GM21526 (cell line): ENCODE data around the gene ITPK1.

Experiments
- ATAC-seq: cut with Tn5 transposase; IDR thresholded peaks from one replicate; pipeline ENCODE4 v1.9.1; 2021; ENCODE audit warnings: moderate library complexity; ENCODE audit not compliant: unreplicated experiment, low FRiP score

The ITPK1 gene

DNA sequence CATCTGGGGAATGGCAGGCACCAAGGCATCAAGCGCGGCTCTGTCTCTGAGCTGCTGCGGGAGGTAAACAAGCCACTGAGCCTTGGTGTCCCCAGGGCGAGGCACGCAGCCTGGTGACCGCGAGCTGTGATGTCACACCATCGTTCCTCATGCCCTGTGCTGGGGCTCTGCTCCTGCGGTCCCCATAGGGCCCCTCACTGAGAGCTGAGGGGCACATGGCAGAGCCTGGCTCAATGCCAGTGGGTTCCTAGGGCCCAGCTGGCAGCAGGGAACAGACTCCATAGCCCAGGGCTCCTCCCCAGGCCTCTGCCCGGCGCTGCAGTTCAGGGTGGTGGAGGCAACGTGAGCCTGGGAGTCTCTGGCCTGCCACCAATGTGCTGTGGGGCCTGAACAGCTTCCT is 170.2 kb downstream of the ITPK1 start:
- no peak for ATAC-seq

DNA sequence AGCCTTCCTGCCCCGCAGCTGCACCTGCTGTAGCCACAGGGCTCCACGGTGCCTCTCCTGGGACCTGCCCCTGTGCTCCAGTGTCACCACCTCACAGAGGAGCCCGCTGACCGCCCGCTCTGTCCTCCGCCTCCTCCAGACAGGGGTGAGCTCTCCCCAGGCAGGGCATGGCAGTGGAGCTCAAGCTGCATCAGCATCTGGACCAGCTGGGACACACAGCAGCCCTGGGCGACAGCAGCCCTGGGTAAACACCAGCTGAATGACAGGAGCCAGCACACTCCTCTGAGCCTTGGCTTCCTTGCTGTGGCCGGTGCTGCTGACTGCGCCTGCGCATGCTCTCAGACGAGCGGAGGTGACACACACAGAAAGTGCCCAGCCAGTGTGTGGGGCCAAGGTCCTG is 170.7 kb downstream of the ITPK1 start:
- ATAC-seq, result no peak

DNA sequence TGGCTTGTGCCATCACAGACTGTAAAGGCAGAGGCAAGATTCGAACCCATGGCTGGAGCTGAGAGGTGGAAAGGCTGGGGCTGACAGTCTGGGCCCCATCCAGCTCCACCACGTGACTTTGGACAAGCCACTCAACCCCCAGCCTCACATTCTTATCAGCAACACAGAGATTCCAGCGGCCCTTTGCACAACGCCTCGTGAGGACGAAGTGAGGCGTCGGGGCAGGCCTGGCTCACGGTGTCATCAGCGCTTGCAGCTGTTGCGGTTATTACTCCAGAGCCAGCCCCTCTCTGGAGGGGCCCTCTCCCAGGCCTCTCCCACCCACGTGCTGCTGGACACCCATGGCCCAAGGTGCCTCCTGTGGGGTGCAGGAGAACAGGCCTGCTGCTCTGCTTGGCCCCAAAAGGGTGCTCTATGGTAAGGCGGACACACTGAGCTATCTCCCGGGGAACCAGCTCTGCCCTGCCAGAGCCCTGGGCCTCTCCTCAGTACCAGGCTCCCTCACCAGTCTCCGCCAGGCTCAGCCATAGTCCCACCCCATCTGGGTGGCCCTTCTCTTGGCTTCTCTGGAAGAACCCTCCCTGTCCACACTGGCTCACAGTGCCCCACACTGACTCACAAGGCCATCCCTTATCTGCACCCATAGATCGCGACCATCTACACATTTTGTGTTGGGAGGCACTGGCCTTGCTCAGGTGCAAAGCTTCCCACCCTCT is 171.7 kb downstream of the ITPK1 start:
- no peak for ATAC-seq

DNA sequence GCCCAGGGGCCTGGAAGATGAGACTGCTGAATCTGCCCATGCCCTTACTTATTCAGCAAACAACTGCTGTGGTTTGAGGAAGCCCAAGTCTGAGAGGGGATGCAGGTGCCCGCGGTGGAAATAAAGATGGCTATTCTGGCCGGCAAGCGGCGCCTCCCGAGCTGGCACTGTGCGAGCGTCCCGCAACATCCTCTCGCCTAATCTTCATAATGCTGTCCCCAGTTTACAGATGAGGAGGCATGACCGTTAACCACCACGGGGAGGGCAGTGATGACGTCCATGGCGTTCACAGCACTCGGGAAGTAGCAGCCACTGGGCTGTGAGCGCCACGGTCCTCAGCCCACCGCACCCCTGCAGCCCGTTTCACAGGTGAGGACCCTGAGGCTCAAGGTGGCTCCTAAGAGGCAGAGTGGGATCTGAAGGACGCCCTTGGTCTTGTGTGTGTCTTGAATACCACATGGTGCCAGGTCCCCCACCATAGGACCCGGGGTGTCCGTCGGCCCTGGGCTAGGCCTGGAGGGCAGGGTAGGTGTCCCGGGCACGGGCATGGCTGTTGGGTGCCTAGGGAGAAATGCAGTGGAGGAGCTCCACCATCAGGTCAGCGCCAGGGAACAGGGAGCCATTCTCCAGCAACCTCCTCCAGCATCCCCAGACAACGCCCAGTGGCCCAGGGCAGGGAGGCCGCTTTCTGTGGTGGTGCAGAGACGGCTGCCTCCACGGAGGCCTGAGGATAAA is 172.6 kb downstream of the ITPK1 start:
- ATAC-seq, result no peak

DNA sequence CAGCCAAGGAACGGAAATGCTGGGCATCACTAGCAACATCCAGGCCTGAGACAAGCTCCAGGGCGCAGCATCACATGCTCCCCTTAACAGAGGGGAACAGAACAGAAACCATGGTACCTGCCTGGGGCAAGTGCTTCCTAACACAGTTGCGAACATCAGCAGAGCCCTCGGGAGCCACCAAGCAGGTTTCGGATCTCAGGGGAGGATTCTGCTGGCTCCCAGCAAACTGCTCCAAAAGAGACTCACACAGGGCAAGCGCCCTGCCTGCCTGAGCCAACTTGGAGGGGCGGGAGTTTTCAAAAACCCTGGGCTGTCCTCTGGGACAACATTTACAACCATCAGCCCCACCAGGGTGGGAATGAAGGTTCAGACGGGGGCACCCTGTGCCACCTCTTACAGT is 173.1 kb downstream of the ITPK1 start:
- no peak for ATAC-seq

DNA sequence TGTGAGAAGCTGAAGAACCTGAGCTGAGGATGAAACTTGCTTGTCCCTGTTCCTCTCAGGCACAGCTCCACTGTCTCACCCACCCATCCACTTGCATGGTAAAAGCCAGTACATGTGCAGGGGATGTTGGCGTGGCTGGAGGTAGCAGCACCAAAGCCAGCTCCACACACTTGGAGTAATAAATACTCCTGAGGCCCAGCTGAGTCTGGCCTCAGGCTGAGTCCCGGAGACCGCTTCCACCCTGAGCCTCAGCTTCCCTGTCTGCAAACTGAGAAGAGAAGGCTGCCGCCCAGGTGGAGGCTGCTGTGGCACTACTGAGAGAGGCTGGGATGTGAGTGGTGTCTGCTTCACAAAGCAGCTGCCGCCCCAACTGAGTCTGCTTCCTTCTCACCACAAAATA is 173.6 kb downstream of the ITPK1 start:
- ATAC-seq, result no peak

DNA sequence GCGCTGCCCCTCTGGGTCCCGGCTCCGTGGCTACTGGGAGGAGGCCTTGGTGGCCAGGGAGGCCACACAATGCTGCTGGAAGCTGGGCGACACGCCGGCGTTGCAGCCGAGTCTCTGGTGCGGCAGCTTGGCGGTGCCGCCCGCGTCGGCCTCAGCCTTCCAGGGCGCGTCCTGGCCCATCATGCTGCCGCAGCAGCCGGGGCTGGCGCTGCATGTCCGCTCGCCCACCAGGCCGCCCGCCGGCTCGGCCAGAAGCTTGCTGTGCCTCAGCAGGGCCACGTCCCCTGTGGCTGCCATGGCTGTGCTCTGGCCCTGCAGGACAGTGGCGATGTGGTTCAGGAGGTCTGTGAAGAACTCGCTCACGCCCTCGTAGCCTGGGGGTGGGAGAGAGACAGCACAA is 174.2 kb downstream of the ITPK1 start:
- no peak for ATAC-seq

DNA sequence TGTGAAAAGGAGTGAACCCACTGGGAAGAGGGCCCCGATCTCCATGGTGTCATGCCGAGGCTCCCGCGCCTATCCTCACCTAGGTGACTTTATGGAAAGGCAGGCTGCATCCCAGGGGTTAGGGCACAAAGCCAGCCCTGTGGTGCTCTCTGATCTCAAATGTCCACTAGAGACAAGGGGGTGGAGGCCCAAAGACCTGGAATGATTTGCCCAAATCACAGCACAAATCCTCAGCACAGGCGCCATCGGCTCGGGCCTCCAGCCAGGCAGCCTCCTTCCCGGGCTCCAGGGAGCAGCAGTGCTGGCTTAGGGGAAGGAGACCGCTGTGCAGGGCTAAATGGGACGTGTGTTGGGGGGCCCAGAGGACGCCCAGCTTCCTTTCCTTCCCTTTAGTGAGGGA is 175.2 kb downstream of the ITPK1 start:
- no peak for ATAC-seq

DNA sequence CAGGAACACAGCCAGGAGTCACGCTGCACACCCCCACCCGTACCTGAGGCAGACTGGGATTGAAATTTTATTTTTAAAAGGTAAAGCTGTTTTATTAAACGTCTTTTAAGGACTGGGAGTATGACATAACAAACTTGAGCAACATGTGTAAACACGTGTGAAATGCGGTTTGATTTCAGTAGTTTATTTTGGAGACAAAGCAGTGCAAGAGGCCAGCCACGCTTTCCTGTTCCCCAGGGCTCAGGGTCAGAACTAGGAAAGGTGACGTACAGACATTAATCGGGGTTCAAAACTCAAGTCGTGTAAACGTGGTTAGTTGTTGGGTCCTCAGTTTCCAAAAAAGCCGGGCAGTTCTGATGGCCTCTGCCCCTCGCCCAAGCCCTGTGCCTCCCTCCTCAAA is 176.0 kb downstream of the ITPK1 start:
- no peak for ATAC-seq

DNA sequence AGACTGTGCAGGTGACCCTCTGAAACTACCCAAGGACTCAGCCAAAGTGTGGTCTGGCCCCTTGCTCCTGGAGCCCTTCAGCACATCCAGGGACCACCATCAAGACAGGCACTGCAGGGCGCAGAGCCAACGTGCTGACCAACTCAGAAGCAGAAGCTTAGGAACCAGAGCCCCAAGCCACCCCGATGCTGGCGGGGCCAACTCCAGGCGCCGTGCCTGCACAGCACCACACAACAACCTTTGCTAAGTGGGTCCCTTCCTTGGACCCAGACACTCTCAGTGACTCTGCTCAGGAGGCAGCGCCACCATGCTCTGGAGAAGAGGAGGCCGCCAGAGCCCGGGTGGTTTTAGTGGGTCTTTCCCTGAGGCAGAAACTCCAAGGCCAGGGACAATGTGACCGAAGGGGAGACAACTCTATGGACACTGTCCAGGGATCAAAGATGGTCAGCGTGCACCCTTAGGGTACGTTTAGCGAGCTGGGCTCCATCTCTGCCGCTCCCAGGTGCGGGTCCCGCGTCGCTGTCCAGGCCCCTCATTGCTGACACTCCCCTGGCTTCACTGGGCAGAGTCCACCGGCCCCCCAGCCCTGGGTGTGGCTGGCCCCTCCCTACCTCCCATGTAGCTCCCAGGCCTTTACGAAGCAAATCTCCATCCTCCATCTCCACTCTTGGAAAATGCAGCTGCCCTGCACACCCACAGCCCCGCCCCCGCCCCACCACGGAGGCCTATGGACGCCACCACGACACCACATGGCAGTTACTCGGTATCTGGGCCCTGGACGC is 176.6 kb downstream of the ITPK1 start:
- ATAC-seq, result no peak

DNA sequence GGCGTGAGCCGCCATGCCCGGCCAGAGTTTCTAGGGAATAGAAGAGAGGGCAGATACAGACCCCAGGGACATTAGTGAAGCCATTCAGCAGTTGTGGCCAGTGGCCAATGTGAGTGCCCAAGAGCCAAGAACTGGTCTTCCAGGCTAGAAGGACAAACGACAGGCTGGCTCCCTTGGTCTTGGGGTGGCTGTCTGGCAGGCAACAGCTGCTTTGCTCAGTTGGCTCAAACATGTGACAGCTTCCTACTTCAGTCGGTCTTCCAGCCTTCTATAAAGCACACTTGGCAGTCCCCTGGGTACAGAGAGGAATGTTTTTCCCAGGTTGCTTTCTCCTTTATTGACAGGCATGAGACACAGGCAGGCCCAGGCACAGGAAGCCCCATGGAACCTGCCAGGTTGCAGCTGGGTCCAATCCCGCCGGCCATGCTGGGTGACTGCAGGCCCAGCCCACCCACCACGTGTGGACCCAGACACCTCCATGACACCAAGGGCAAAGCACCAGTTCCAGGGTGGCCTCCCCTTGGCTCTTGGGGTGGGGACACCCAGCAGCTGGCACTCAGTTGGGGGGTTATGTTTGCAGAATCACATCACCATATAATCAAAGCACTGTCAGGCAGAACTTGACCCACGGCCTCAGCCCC is 177.4 kb downstream of the ITPK1 start:
- no peak for ATAC-seq

DNA sequence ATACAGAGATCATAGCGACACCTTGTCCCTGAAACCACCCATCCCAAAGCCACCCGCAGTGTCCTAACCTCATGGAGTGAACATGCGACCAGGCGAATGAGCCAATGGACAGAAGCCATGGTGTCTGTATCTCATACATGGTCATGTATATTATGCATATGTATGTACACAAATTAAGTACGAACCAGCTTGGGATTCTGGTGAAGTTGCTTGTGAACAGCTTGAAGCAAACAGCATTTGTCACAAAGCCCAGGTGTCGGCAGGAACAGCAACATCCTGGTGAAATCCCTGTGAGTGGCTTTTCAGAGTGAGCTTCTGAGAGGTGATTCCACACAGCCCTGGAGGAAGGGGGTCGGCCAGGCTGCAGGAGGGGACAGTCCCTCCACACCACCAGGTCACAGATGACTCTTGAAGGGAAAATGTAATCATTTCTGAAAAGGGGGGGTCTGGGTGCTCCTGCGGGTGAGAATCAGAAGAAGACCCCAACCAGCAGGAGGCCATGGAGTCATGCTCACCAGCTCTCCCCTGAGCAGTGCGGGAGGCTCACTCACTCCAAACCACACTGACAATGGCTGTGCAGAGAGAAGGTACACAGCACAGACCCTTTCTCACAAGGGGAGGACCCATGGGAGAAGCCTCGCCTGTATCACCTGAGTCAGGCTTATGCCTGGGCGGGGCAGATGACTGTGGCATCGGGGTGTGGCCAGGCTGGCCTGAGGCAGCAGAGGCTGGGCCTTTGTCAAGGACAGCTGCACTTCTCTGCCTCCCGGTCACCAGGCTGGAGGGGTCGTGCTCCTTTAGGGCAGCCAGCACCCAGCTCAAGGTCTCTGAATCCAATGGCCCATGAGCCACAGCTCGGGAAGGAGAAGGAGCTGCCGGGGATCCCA is 178.4 kb downstream of the ITPK1 start:
- ATAC-seq, result no peak

DNA sequence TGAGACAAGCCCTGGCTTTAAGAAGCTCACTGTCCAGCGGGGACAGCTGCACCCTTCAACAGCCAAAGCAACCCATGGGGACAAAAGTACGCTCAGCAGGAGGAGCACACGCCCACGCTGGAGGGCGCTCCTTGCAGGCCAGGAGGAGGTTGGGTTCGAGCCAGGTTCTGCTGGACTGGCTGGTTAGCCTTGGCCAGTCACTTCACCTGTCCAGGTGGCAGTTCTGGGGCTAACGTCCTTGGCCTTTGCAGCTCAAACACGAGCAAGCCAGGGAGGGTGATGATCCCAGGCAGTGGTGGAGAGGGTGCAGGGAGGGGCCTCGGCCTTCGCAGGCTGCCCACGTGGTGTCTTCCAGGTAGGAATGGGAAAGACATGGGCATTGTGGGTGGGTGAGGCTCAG is 179.6 kb downstream of the ITPK1 start:
- no peak for ATAC-seq

DNA sequence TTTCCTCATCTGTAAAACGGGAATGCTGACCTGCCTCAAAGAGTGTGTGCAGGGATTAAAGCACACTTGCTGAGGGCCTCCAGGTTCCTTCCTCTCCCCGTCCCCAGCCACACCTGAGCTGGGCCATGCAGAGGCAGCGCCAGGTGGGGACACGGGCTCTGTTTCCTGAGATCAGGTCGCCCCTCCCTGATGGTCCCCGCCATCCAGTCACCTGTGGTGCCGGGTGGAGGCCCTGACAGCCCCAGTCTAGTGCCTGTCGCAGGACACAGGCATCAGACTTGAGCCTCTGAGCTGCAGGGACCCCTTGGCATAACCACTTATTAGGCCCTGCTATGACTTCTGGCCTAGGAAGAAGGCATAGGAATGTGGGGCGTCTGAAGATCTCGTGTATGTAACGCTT is 180.3 kb downstream of the ITPK1 start:
- no peak for ATAC-seq

DNA sequence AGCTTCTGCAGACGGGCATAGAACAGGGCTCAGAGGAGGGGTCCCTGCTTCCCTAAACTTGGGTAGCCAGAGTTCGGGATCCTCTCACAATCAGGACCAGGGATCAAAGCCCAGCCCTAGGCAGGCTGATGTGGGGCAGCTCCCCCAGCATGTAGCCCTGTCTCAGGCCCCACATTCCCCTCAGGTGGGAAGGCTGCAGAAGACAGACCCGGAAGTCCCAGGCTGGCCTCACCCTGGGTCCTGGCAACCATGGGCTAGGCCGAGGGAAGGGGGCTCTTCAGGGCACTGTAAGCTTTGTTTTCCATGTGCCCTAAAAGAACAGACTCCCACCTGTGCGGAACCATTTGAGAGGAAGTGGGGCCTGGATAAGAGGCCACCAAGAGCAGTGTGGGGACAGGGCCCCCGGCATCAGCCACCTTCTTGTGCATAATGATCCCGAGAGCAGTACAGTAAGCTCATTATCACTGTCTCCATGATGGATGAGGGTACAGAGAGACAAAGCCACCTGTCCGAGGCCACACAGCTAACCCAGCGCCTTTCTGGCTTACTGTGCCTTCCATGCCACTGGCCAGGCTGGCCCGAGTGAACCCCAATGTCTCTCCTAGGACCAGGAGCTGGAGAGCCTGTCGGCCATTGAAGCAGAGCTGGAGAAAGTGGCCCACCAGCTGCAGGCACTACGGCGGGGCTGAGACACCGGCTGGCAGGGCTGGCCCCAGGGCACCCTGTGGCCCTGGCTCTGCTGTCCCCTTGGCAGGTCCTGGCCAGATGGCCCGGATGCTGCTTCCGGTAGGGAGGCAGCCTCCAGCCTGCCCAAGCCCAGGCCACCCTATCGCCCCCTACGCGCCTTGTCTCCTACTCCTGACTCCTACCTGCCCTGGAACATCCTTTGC is 181.3 kb downstream of the ITPK1 start:
- ATAC-seq, result no peak

DNA sequence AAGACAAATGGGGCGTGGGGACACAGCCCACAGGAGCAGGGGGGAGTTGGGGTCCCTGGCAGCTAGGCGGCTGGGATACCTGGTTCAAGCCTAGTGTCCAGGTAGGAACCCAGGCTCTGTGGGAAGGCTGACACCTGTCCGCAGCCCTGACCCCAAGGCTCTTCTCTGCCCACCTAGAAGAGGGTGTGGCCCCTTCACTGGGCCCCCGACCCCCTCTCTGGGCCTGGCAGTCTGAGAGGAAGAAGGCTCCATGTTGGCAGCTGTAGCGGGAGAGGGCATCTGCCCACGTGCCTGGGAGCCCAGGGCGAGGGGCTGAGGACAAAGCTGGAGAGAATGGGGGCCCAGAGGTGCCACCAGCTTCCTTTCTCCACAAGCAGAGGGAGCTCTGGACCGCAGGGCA is 182.2 kb downstream of the ITPK1 start:
- no peak for ATAC-seq

DNA sequence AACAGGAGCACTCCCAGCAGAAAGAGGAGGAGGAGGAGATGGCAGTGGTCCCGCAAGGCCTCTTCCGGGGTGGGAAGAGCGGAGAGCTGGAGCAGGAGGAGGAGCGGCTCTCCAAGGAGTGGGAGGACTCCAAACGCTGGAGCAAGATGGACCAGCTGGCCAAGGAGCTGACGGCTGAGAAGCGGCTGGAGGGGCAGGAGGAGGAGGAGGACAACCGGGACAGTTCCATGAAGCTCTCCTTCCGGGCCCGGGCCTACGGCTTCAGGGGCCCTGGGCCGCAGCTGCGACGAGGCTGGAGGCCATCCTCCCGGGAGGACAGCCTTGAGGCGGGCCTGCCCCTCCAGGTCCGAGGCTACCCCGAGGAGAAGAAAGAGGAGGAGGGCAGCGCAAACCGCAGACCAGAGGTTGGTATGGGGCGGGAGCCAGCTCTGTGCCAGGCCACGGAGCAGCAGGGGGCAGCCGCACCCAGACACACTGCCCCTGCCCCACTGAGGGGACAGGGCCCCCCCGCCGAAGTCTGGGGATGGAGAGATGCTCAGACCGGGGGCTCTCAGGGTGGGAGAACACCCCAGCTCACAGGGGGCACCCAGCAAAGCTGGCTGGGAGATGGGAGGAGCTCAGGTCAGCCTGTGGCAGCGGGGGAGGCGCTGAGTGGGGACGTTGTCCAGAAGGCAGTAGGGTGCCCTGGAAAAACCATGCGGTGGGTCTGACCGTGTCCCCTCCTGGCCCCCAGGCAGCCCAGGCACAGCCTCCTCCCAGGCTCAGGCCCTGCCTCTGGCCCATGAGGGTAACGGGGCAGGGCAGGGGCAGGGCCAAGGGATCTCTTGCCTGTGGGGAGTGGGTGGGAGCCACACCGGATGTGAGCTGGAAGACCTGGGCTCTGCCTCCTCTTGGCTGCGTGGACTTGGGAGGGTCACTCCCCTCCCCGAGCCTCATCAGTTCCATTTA is 183.0 kb downstream of the ITPK1 start:
- ATAC-seq, result no peak
